SK-N-SH treated with all-trans-retinoic acid at 6 μM for 48 hours (cell line): ENCODE results near the gene CAMK2B.

Experiments
- ATAC-seq: fragments of 200-7000 bp; cut with Tn5 transposase; 3 replicates; pipeline ENCODE4 v1.9.1; 2020; ENCODE audit warnings: mild to moderate bottlenecking, moderate library complexity
- ARNTL ChIP-seq: fragments of 450-650 bp; formaldehyde crosslinking; IDR thresholded peaks from 2 replicates; pipeline ENCODE4 v1.5.0; 2020; ENCODE audit warnings: low read depth, mild to moderate bottlenecking, moderate library complexity, borderline replicate concordance
- BACH2 ChIP-seq: fragments of 250-450 bp; sonication (Bioruptor Pico); IDR thresholded peaks from 2 replicates; pipeline ENCODE4 v1.9.0; 2021; ENCODE audit warnings: mild to moderate bottlenecking, borderline replicate concordance
- ESRRG ChIP-seq: fragments of 250-450 bp; sonication (Bioruptor Pico); IDR thresholded peaks from 2 replicates; pipeline ENCODE4 v1.6.1; 2021; ENCODE audit warnings: mild to moderate bottlenecking
- GLIS3 ChIP-seq: fragments of 250-450 bp; sonication (Bioruptor Pico); IDR thresholded peaks from 2 replicates; pipeline ENCODE4 v1.5.0; 2020; ENCODE audit warnings: mild to moderate bottlenecking, moderate library complexity
- SNAI2 ChIP-seq: fragments of 250-450 bp; sonication (Bioruptor Pico); IDR thresholded peaks from 2 replicates; pipeline ENCODE4 v1.5.0; 2020; ENCODE audit warnings: mild to moderate bottlenecking, moderate library complexity
- TOX ChIP-seq: fragments of 250-450 bp; sonication (Bioruptor Pico); IDR thresholded peaks from 2 replicates; pipeline ENCODE4 v1.8.0; 2021; ENCODE audit warnings: mild to moderate bottlenecking, moderate library complexity, borderline replicate concordance
- ZC3H10 ChIP-seq: fragments of 250-450 bp; sonication (Bioruptor Pico); IDR thresholded peaks from 2 replicates; pipeline ENCODE4 v1.5.1; 2021; ENCODE audit warnings: mild to moderate bottlenecking, moderate library complexity
- ZFP3 ChIP-seq: fragments of 250-450 bp; sonication (Bioruptor Pico); IDR thresholded peaks from 2 replicates; pipeline ENCODE4 v1.5.0; 2020; ENCODE audit warnings: mild to moderate bottlenecking, moderate library complexity
- ZFP30 ChIP-seq: fragments of 450-650 bp; formaldehyde crosslinking; IDR thresholded peaks from 2 replicates; pipeline ENCODE4 v1.5.0; 2022; ENCODE audit warnings: mild to moderate bottlenecking, moderate library complexity
- ZNF70 ChIP-seq: fragments of 450-650 bp; formaldehyde crosslinking; IDR thresholded peaks from 2 replicates; pipeline ENCODE4 v1.5.0; 2020; ENCODE audit warnings: mild to moderate bottlenecking, moderate library complexity
- TF ChIP-seq, protein P1 (sequence below): fragments of 250-450 bp; sonication (Bioruptor Pico); IDR thresholded peaks from 2 replicates; pipeline ENCODE4 v1.8.0; 2020; ENCODE audit warnings: mild to moderate bottlenecking, moderate library complexity, borderline replicate concordance
- TF ChIP-seq, protein P2 (sequence below): fragments of 250-450 bp; sonication (Bioruptor Pico); IDR thresholded peaks from 2 replicates; pipeline ENCODE4 v1.8.0; 2021; ENCODE audit warnings: low read depth, mild to moderate bottlenecking, moderate library complexity, borderline replicate concordance
- TF ChIP-seq, protein P3 (sequence below): fragments of 250-450 bp; sonication (Bioruptor Pico); IDR thresholded peaks from 2 replicates; pipeline ENCODE4 v1.5.1; 2020; ENCODE audit warnings: low read depth, mild to moderate bottlenecking, moderate library complexity
- TF ChIP-seq, protein P4 (sequence below): fragments of 250-450 bp; sonication (Bioruptor Pico); IDR thresholded peaks from 2 replicates; pipeline ENCODE4 v1.5.0; 2020; ENCODE audit warnings: mild to moderate bottlenecking, moderate library complexity
- TF ChIP-seq, protein P5 (sequence below): fragments of 250-450 bp; sonication (Bioruptor Pico); IDR thresholded peaks from 2 replicates; pipeline ENCODE4 v1.5.1; 2021; ENCODE audit warnings: mild to moderate bottlenecking, moderate library complexity

Gene CAMK2B

DNA sequence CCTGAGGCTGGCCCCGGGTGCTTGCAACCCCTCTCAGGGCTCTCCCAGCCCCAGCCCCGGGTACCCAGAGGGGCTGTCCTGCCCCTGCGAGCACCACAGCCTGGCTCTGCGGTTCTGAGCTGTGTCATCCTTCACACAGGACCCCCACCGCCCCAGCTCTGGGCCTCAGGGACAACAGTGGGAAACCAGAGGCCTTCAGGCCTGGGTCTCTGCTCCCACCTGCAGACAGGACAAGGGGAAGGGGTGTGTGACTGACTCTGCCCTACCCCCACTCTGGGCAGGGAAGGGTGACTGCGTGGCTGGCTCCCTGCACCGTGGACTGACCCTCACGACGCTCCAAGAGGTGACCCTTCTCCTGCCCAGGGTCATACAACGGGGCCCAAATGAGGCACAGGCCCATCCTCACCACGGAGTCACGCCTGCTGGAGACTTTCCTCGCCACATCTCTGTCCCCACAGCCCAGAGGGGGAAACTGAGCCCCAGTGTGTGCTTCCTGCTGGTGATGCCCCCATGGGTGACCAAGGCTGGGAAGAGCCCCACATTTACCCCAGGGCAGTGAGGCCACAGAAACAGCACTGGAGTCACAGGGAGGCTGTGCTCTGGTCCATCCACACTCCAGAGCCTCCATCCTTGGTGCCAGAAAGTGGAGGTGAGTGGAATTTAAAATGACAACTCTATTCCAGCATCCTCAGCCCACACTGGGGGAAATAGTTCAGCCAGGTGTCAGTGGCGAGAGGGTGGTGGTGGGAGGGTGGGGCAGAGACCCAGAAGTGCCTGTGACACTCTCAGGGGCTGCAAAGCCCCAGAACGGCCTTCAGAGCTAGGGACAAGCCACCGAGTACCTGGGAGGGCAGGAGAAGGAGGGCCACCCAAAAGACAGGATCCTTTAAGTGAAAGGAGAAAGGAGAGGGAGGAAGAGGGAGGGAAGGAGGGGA, 13.6 kb downstream of the CAMK2B start:
- TF ChIP-seq GLIS3: no peak
- TF ChIP-seq, protein P1, sequence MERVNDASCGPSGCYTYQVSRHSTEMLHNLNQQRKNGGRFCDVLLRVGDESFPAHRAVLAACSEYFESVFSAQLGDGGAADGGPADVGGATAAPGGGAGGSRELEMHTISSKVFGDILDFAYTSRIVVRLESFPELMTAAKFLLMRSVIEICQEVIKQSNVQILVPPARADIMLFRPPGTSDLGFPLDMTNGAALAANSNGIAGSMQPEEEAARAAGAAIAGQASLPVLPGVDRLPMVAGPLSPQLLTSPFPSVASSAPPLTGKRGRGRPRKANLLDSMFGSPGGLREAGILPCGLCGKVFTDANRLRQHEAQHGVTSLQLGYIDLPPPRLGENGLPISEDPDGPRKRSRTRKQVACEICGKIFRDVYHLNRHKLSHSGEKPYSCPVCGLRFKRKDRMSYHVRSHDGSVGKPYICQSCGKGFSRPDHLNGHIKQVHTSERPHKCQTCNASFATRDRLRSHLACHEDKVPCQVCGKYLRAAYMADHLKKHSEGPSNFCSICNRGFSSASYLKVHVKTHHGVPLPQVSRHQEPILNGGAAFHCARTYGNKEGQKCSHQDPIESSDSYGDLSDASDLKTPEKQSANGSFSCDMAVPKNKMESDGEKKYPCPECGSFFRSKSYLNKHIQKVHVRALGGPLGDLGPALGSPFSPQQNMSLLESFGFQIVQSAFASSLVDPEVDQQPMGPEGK (CRISPR knock-in tag): no peak
- TF ChIP-seq, all 23 proteins: peak for 0
- ATAC-seq: no peak

DNA sequence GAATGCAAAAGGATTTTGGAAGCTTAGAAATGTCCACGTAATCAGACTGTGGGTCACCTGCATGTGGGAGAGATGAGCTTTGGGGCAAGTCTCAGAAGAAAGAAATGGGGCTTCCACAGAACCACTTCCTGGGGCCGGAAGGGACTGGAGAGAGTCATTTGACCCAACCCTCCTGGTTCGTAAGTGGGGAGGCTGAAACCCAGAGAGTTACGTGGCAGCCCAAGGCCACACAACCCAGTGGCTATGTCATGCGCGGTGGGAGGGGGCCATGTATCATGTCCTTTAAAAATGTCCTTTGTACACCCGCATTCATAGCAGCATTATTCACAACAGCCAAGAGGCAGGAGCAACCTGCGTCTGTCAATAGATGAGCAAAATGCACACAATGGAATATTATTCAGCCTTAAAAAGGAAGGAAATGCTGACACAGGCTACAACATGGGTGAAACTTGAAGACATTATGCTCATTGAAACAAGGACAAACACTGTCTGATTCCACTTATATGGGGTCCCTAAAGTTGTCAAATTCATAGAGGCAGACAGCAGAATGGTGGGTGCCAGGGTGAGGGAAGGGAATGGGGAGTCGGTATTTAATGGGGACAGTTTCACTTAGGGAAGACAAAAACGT, 15.1 kb downstream of the CAMK2B start:
- ATAC-seq: no peak
- no peak for TF ChIP-seq ESRRG

DNA sequence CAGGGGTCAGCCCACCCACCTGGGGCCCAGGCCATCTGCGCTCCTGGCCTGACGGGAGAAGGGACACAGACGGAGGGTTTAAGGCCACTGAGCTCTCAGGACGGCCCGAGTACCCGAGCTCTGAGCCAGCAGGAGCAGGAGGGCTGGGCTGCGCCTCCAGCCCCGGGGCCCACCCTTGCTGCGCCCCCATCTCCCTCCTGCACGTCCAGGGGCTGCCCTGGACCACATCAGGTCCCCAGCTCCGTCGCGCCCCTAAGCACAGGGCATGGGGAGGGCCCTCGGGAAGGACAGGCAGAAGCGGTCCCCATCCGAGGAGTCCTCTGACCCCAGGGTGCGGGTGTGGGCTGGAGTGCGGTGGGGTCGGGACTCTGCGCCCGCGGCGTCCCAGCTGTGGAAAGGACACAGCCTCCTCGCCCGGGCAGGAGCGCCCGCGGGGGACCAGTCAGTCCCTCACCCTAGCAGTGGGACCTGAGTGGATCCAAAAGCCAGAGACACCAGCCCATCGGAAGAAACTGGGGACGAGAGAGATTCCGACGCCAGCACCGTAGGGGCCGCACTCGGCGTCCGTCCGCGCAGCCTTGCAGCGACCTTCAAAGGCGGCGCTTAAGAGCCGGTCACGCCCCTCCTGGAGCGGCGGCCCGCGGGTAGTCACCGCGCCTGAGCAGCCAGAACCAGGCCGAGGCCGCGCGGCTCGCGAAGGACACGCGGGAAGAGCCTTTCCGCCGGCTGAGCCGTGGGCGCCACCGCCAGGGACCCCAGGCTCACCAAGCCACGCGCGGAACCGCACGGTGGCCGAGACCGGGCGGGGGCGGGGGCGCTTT, 15.9 kb downstream of the CAMK2B start:
- ATAC-seq: no peak
- no peak for TF ChIP-seq SNAI2
- no peak for TF ChIP-seq ZNF70 (CRISPR knock-in tag)
- no peak for TF ChIP-seq ESRRG
- TF ChIP-seq TOX (CRISPR knock-in tag): no peak
- no peak for TF ChIP-seq BACH2
- TF ChIP-seq ZFP30 (CRISPR knock-in tag): no peak
- TF ChIP-seq, protein P2, sequence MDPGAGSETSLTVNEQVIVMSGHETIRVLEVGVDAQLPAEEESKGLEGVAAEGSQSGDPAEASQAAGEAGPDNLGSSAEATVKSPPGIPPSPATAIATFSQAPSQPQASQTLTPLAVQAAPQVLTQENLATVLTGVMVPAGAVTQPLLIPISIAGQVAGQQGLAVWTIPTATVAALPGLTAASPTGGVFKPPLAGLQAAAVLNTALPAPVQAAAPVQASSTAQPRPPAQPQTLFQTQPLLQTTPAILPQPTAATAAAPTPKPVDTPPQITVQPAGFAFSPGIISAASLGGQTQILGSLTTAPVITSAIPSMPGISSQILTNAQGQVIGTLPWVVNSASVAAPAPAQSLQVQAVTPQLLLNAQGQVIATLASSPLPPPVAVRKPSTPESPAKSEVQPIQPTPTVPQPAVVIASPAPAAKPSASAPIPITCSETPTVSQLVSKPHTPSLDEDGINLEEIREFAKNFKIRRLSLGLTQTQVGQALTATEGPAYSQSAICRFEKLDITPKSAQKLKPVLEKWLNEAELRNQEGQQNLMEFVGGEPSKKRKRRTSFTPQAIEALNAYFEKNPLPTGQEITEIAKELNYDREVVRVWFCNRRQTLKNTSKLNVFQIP (CRISPR knock-in tag): no peak
- TF ChIP-seq ZFP3 (CRISPR knock-in tag): no peak
- TF ChIP-seq, protein P3, sequence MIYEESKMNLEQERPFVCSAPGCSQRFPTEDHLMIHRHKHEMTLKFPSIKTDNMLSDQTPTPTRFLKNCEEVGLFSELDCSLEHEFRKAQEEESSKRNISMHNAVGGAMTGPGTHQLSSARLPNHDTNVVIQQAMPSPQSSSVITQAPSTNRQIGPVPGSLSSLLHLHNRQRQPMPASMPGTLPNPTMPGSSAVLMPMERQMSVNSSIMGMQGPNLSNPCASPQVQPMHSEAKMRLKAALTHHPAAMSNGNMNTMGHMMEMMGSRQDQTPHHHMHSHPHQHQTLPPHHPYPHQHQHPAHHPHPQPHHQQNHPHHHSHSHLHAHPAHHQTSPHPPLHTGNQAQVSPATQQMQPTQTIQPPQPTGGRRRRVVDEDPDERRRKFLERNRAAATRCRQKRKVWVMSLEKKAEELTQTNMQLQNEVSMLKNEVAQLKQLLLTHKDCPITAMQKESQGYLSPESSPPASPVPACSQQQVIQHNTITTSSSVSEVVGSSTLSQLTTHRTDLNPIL (CRISPR knock-in tag): no peak
- TF ChIP-seq, protein P4, sequence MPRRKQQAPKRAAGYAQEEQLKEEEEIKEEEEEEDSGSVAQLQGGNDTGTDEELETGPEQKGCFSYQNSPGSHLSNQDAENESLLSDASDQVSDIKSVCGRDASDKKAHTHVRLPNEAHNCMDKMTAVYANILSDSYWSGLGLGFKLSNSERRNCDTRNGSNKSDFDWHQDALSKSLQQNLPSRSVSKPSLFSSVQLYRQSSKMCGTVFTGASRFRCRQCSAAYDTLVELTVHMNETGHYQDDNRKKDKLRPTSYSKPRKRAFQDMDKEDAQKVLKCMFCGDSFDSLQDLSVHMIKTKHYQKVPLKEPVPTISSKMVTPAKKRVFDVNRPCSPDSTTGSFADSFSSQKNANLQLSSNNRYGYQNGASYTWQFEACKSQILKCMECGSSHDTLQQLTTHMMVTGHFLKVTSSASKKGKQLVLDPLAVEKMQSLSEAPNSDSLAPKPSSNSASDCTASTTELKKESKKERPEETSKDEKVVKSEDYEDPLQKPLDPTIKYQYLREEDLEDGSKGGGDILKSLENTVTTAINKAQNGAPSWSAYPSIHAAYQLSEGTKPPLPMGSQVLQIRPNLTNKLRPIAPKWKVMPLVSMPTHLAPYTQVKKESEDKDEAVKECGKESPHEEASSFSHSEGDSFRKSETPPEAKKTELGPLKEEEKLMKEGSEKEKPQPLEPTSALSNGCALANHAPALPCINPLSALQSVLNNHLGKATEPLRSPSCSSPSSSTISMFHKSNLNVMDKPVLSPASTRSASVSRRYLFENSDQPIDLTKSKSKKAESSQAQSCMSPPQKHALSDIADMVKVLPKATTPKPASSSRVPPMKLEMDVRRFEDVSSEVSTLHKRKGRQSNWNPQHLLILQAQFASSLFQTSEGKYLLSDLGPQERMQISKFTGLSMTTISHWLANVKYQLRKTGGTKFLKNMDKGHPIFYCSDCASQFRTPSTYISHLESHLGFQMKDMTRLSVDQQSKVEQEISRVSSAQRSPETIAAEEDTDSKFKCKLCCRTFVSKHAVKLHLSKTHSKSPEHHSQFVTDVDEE (CRISPR knock-in tag): no peak

DNA sequence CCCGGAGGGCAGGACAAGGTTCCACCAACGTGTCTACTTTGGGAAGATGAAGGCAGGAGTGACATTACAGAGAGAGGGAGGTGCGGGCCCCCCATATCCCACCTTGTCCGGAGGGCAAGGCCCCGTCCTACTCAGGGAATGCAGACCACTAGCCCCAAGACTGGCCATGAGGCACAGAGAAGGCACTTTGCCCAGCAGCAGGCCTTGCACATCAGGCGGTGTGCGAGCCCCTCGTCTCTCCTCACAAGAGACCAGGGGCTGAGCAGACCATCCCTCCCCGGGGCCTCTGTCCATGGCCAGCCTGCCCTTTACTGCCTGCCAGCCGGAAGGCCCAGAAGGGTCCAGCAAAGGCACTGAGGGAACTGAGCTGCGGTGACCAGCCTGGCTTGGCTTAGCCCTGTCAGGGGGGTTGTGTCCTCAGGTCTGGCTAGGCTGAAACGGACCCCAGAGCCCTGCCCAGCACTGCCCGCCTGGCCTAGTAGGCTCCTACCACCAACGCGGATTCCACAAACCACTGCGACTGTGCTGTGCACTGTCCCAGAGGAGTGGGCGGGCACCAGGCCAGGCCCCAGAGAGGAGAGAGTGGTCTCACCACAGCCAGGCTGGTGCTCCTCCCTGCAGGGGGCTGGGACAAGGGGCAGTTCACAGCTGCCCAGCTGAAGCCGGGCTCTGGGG, 16.7 kb downstream of the CAMK2B start:
- ATAC-seq: no peak
- TF ChIP-seq, protein P5, sequence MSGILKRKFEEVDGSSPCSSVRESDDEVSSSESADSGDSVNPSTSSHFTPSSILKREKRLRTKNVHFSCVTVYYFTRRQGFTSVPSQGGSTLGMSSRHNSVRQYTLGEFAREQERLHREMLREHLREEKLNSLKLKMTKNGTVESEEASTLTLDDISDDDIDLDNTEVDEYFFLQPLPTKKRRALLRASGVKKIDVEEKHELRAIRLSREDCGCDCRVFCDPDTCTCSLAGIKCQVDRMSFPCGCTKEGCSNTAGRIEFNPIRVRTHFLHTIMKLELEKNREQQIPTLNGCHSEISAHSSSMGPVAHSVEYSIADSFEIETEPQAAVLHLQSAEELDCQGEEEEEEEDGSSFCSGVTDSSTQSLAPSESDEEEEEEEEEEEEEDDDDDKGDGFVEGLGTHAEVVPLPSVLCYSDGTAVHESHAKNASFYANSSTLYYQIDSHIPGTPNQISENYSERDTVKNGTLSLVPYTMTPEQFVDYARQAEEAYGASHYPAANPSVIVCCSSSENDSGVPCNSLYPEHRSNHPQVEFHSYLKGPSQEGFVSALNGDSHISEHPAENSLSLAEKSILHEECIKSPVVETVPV (CRISPR knock-in tag): no peak
- TF ChIP-seq ZFP30 (CRISPR knock-in tag) (no peak), ARNTL (CRISPR knock-in tag) (no peak), ZNF70 (CRISPR knock-in tag) (no peak), TOX (CRISPR knock-in tag) (no peak), ZC3H10 (CRISPR knock-in tag) (no peak), BACH2 (no peak)
- TF ChIP-seq, protein P1 (CRISPR knock-in tag): no peak
- TF ChIP-seq, protein P2 (CRISPR knock-in tag): no peak
